ENCODE data around the gene RMP24.

The RMP24 gene

DNA sequence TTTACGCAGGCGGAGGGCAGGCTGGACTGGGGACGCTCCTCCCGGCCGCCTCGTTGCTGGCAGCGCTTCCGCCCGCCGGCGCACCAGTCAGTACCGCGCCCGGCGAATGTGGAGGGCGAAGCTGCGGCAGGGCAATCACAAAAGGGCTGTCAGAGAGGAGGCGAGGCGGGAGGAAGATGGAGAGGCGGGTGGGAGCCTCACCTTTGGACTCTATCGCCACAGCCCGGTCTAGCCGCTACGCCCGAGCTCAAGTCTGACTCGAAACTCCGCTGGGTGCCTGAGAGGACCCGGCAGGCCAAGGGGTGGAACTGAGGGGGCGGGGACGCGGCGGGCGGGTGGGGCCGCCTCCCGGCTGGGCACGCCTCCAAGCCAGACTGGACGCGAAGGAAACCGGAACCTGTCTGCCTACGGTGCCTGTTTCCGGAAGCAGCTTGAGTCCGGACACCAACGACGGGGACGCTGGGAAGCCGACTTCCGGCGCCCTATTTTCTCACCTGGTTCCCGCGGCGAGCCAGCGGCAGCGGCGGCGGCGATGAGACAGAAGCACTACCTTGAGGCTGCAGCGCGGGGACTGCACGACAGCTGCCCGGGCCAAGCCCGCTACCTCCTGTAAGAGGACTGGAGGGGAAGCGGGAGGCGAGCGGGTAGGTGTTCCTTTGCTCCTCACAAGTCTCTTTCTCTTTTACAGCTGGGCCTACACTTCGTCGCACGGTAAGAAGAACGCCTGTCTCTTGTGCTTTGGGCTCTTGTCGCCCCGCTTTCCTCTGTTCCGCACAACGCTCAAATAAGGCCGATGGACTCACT is at the start of gene RMP24:
RMP24 (plus strand) TSS at position 483 of the 804 bp plus-strand sequence.
- peak; percentile 86 for DNase-seq (ENCODE audit: low spot score)
- peak; percentile 99 for ATAC-seq (ENCODE audit: low FRiP score)
- TF ChIP-seq, protein P1, sequence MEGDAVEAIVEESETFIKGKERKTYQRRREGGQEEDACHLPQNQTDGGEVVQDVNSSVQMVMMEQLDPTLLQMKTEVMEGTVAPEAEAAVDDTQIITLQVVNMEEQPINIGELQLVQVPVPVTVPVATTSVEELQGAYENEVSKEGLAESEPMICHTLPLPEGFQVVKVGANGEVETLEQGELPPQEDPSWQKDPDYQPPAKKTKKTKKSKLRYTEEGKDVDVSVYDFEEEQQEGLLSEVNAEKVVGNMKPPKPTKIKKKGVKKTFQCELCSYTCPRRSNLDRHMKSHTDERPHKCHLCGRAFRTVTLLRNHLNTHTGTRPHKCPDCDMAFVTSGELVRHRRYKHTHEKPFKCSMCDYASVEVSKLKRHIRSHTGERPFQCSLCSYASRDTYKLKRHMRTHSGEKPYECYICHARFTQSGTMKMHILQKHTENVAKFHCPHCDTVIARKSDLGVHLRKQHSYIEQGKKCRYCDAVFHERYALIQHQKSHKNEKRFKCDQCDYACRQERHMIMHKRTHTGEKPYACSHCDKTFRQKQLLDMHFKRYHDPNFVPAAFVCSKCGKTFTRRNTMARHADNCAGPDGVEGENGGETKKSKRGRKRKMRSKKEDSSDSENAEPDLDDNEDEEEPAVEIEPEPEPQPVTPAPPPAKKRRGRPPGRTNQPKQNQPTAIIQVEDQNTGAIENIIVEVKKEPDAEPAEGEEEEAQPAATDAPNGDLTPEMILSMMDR (IDR thresholded peaks at IDR 0.05) = no peak

DNA sequence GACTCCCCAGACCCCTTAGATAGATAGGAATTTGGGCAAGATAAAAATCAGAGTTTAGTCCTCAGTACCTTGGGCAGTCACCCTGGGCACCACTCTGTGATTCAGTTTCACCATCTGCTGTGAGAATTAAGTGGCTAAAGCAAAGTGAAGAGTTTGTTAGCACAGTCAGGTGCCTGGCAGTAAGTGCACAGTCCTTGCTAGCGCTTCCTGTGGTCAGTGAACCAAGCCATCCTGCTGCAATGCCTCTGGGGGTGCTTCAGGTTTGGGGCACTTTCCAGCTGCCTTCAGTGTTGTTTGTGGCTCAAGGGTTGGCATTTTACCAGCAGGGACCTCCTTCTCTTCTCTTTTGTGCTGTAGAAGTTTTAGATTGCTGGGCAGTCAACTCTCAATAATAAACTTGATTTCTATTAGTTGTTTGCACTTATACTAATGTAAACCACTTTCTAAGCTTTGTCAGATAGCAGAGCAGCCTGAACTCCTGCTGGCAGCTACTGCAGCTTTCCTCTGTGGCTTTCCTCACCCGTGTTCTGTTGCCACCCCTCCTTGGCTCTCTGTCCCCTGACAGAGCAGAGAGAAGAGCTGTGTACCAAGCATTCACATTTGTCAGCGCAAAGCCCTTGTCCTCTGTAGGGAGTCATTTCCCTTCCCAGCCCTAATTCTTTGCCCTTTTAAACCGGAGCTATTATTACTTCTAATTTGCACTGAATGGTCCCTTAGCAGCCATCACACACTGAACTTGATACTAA is 48.4 kb upstream of the RMP24 start:
- TF ChIP-seq, protein P1 (IDR thresholded peaks at IDR 0.05) = no peak
- DNase-seq (ENCODE audit: low spot score) (no peak), ATAC-seq (ENCODE audit: low FRiP score) (no peak)

DNA sequence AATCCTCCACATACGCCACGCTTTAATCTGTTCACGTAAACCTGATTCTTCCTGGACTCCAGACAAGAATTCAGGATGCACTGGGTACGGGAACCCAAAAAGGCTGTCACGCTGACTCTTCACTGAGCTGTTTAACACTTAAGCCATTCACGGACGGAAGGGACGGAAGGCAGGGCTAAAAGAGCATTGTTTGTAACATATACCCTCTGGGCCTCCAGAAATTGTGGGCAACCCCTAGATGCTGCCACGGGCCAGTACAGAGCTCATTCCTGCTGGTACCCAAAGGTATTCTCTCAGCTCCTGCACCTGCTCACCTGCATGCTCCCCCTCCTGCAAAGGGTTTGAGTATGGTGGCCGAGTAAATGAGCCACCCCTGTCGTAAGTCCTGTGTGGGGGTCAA is 45.6 kb upstream of the RMP24 start:
- ATAC-seq (ENCODE audit: low FRiP score) = no peak
- TF ChIP-seq, protein P1 (IDR thresholded peaks at IDR 0.05) = no peak
- DNase-seq (ENCODE audit: low spot score) = no peak

DNA sequence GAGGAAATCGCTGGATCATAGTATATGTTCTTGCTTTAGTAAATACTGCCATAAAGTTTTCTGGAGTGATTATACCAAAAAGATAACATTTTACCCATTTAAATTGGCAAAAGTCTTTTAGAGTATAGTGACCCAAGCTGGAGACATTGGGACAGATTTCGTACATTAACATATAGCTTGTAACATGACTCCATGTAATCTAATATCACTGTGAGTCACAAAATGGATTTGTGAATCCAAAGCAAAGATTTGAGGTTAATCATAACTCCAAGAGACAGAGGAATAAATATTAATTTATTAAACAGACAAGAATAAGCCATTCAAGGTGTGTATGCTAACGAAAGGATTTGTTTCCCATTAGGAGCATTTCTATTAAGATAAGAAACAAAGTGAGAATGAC is 45.0 kb upstream of the RMP24 start:
- TF ChIP-seq, protein P1 (IDR thresholded peaks at IDR 0.05) = no peak
- ATAC-seq (ENCODE audit: low FRiP score) (no peak), DNase-seq (ENCODE audit: low spot score) (no peak)

DNA sequence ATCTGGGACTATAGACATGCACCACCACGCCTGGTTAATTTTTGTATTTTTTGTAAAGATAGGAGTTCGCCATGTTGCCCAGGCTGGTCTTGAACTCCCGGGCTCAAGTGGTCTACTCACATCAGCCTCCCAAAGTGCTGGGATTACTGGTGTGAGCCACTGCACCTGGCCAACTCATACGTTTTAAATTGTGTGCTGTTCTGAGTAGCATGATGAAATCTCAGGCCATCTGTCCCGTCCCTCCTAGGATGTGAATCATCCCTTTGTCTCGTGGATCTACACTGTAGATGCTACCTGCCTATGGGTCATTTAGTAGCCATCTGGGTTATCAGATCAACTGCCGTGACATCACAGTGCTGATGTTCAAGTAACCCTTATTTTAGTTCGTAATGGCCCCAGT is 38.5 kb upstream of the RMP24 start:
- DNase-seq (ENCODE audit: low spot score) (no peak), ATAC-seq (ENCODE audit: low FRiP score) (no peak)
- TF ChIP-seq, protein P1 (IDR thresholded peaks at IDR 0.05) = no peak

DNA sequence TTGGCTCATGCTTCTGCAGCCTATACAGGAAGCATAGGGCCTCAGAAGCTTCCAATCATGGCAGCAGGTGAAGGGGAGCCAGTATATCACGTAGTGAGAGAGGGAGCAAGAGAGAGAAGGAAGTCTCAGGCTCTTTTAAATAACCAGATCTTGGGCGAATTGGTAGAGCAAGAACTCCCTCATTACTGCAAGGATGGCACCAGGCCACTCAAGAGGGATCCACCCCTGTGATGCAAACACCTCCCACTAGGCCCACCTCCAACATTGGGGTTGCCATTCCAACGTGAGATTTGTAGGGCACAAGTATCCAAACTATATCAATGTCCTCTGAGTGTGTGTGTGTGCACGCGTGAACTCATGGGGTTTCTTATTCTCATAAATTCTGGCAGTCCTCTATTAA is 37.6 kb upstream of the RMP24 start:
- no peak for ATAC-seq (ENCODE audit: low FRiP score)
- TF ChIP-seq, protein P1 (IDR thresholded peaks at IDR 0.05) = no peak
- DNase-seq (ENCODE audit: low spot score) = no peak
